Smooth muscle cell (in vitro differentiated cells): ENCODE results near the gene TAB2. TPM values are rescaled to one million over a fixed set of nuclear protein-coding genes. Genes with fewer than 3 reads are reported as not detected.

ENCODE experiments used
- DNase-seq: peaks from one replicate; lab custom pipeline; 2025; ENCODE audit not compliant: unreplicated experiment; lab: John Stamatoyannopoulos, UW
- H2AFZ ChIP-seq: fragments of 200-600 bp; sonication (generic); 2 replicates; pipeline ENCODE4 v1.6.0; 2016; ENCODE audit warnings: antibody characterized with exemption, low read depth, mild to moderate bottlenecking
- H3F3A ChIP-seq: fragments of 200-600 bp; sonication (generic); 2 replicates; pipeline ENCODE4 v1.6.0; 2017; ENCODE audit warnings: antibody characterized with exemption, low read depth
- H3K27ac ChIP-seq: fragments of 200-600 bp; sonication (generic); 2 replicates; pipeline ENCODE4 v1.5.1; 2016; ENCODE audit warnings: low read depth, mild to moderate bottlenecking
- H3K27me3 ChIP-seq: fragments of 200-600 bp; sonication (generic); 2 replicates; pipeline ENCODE4 v1.6.1; 2016; ENCODE audit warnings: low read depth, mild to moderate bottlenecking
- H3K36me3 ChIP-seq: fragments of 200-600 bp; sonication (generic); 2 replicates; pipeline ENCODE4 v1.5.1; 2016; ENCODE audit warnings: low read depth
- H3K4me1 ChIP-seq: fragments of 200-600 bp; sonication (generic); 2 replicates; pipeline ENCODE4 v1.5.1; 2016; ENCODE audit warnings: low read depth
- H3K4me2 ChIP-seq: fragments of 200-600 bp; sonication (generic); 2 replicates; pipeline ENCODE4 v1.6.0; 2016; ENCODE audit warnings: mild to moderate bottlenecking
- H3K4me3 ChIP-seq: fragments of 200-600 bp; sonication (generic); 2 replicates; pipeline ENCODE4 v1.5.1; 2016; ENCODE audit warnings: mild to moderate bottlenecking
- H3K79me2 ChIP-seq: fragments of 200-600 bp; sonication (generic); 2 replicates; pipeline ENCODE4 v1.6.0; 2016; ENCODE audit warnings: low read depth, mild to moderate bottlenecking
- H3K9ac ChIP-seq: fragments of 200-600 bp; sonication (generic); 2 replicates; pipeline ENCODE4 v1.6.0; 2016; ENCODE audit warnings: low read depth
- H3K9me3 ChIP-seq: fragments of 200-600 bp; sonication (generic); replicated peaks from 2 replicates; pipeline ENCODE4 v1.5.1; 2016; ENCODE audit warnings: low read depth
- H4K20me1 ChIP-seq: fragments of 200-600 bp; sonication (generic); 2 replicates; pipeline ENCODE4 v1.6.0; 2016; ENCODE audit warnings: low read depth
- WGBS: methylation state at CpG from one replicate; pipeline ENCODE4 v1.1.7; 2016; ENCODE audit warnings: low lambda C conversion rate; 5-methylcytosine and 5-hydroxymethylcytosine counted together
- polyA plus RNA-seq: library from polyadenylated mRNA; unstranded; fragments of >200 nt; fragmentation: Nextera tagmentation; extraction: Ambion mirVana; gene quantifications from 2 replicates; pipeline ENCODE4 v1.2.1, GENCODE V29; 2016
- total RNA-seq: library from RNA; depleted of rRNA; stranded (reverse); fragments of >200 nt; gene quantifications from 2 replicates; pipeline ENCODE4 v1.2.3, GENCODE V29; 2014
- TF ChIP-seq, protein P1 (sequence below): fragments of 200-600 bp; sonication (generic); IDR thresholded peaks from 2 replicates; pipeline ENCODE4 v1.5.1; 2017; ENCODE audit warnings: borderline replicate concordance, mild to moderate bottlenecking, antibody characterized with exemption; ENCODE audit not compliant: insufficient read depth, poor library complexity, severe bottlenecking

TAB2 gene
- total and polyA plus RNA-seq, 2 experiments from 2014 or later: 12.6 to 78.5 TPM

DNA sequence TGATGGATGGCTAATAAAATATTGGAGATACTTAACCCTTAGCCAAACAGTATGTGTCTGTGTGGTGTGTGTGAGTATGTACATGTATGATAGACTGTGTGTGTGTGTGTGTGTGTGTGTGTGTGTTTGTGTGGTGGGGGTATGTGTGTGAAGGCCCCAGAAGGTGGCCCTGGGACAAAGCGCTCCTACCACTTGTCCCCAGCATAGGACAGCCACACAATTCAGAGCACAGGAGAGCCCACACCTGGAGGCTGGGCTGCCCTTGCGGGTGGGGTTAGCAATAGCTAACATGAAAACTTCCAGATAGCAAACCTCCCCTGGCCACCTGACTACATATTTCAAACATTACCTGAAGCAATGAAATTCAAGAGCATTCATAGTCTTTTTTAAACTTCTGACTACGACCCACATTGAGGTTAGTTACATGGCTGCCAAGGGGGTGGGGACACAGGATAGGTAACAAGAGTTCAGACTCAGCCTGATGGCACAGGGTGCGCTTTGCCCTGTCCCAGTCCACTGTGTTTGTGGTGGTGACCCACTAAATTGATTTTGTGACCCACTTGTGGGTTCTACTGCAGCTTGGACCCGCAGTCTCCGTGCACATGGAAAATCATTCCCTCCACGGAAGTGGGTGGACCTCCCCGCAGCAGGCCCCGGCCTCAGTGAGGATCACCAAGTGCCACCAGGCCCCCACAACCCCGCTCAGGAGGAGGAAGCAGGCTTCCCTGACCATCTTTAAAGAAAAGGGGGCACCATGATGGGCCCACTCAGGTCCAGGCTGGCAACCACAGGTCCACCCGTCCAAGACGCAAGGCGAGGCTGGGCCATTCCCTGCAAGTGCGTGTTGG lies 132.5 kb downstream of the TAB2 start:
- H3F3A ChIP-seq: no peaks in the 10 kb centered on the region
- H3K79me2 ChIP-seq: no peaks in the 10 kb centered on the region
- H2AFZ ChIP-seq: peak overlapping the region; percentile 62
- peaks cover 23% of the 10 kb centered on the region for H3K27me3 ChIP-seq
- H3K4me3 ChIP-seq: peak overlapping the region; percentile 53
- WGBS: 90% methylated on average over 14 of the region's 14 CpGs
- no peak overlapping the region for H3K27ac ChIP-seq
- H3K4me2 ChIP-seq: peak overlapping the region; percentile 93
- no peaks in the 10 kb centered on the region for H3K9me3 ChIP-seq
- no peak overlapping the region for H3K9ac ChIP-seq
- no peaks in the 10 kb centered on the region for H4K20me1 ChIP-seq
- peaks cover 7% of the 10 kb centered on the region for H3K4me1 ChIP-seq
- TF ChIP-seq, protein P1, sequence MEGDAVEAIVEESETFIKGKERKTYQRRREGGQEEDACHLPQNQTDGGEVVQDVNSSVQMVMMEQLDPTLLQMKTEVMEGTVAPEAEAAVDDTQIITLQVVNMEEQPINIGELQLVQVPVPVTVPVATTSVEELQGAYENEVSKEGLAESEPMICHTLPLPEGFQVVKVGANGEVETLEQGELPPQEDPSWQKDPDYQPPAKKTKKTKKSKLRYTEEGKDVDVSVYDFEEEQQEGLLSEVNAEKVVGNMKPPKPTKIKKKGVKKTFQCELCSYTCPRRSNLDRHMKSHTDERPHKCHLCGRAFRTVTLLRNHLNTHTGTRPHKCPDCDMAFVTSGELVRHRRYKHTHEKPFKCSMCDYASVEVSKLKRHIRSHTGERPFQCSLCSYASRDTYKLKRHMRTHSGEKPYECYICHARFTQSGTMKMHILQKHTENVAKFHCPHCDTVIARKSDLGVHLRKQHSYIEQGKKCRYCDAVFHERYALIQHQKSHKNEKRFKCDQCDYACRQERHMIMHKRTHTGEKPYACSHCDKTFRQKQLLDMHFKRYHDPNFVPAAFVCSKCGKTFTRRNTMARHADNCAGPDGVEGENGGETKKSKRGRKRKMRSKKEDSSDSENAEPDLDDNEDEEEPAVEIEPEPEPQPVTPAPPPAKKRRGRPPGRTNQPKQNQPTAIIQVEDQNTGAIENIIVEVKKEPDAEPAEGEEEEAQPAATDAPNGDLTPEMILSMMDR: no peak
- DNase-seq: no peak
- no peaks in the 10 kb centered on the region for H3K36me3 ChIP-seq

DNA sequence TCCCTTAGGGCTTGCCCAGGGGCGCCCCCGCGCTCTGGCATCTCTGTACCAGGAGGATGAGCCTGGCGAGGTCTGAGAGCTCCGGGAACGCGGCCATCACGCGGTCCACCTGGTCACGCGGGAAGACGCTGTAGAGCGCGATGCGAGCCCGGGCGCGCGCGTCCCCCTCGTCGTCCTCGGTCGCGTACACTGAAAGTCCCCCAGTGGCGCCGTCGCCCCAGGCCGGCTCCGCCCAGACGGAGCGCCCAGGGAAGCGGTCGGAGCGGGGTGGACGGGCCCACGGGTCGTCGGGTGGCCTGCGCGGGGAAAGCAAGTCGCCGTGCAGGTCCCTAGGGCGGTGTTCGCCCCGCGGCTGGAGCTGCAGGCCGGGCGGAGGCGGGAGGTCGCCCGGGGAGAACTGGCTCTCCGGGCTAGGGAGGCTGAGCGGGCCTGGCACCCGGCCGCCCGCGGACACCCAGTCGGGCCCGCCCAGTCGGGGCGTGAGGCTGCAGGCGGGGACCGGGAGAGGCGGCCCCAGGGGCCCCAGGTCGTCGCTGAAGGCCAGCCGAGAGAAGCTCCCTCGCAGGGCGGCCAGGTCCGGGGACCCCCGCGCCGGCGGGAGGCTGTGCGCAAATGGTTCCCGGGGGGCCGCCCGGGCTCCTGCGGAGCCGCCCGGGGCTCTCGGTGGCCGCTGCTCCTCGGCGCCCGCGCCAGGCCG lies 133.3 kb downstream of the TAB2 start:
- Histone ChIP-seq H2AFZ (peak overlapping the region; percentile 62), H4K20me1 (no peaks in the 10 kb centered on the region), H3K27ac (no peak overlapping the region), H3K9ac (no peak overlapping the region), H3K79me2 (no peaks in the 10 kb centered on the region), H3K36me3 (no peaks in the 10 kb centered on the region), H3K4me2 (peak overlapping the region; percentile 93), H3F3A (no peaks in the 10 kb centered on the region), H3K9me3 (no peaks in the 10 kb centered on the region), H3K4me3 (peak overlapping the region; percentile 53), H3K4me1 (peaks cover 7% of the 10 kb centered on the region), H3K27me3 (peaks cover 23% of the 10 kb centered on the region)
- TF ChIP-seq, protein P1: no peak
- 6% methylated on average over 82 of the region's 89 CpGs for WGBS
- DNase-seq: no peak

DNA sequence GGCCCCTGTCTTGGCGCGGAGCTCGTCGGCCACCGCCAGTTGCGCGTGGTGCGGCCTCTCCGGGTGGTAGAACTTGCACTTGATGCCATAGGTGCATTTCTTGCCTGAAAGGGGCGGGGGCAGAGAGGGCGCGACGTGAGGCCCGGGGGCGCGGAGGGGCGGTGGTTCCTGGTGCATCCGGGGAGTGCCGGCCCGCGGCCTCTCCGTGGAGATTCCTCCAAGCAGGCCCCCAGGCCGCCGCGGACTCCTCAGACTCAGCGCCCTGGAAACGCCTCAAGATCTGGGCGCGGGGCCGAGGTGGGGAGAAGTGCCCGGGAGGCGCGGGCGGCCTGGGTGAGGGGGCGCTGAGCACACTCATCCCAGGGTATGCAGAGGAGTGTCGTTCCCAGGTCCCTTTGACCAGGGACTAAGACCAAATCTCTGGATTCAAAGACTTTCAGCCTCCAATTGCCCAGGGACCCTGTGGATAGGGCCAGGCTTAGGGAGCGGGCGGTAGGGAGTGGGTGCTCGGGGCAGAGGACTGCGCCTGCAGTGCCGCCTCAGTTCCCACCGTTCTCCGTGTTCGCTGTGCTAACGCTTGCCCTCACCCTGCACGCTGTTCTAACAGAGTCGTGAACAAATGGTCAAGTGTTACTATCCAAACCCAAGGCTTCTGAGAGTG lies 134.0 kb downstream of the TAB2 start:
- H3K27me3 ChIP-seq: peaks cover 23% of the 10 kb centered on the region
- H3K27ac ChIP-seq: no peak overlapping the region
- no peaks in the 10 kb centered on the region for H3K36me3 ChIP-seq
- DNase-seq: peak; percentile 8
- TF ChIP-seq, protein P1: no peak
- peaks cover 7% of the 10 kb centered on the region for H3K4me1 ChIP-seq
- no peaks in the 10 kb centered on the region for H3F3A ChIP-seq
- no peaks in the 10 kb centered on the region for H4K20me1 ChIP-seq
- no peaks in the 10 kb centered on the region for H3K79me2 ChIP-seq
- H3K4me2 ChIP-seq: peak overlapping the region; percentile 93
- 23% methylated on average over 34 of the region's 47 CpGs for WGBS
- peak overlapping the region; percentile 62 for H2AFZ ChIP-seq
- no peak overlapping the region for H3K9ac ChIP-seq
- H3K4me3 ChIP-seq: peak overlapping the region; percentile 53
- no peaks in the 10 kb centered on the region for H3K9me3 ChIP-seq
